ENCODE results near the gene EDN3.

GRCh38 chr20:59299945-59300332, 472 bp upstream of the EDN3 start:
- TF ChIP-seq CTCF (optimal IDR thresholded peaks at IDR 0.05 in 1 of 3, IDR thresholded peaks at IDR 0.05 in 1 of 3, conservative IDR thresholded peaks at IDR 0.05 in 1 of 3; ENCODE audit: extremely low read depth in 1 of 3, insufficient read depth in 2 of 3, low read length in 3 of 3) (no peak), EZH2 (IDR thresholded peaks at IDR 0.05; ENCODE audit: low read length) (no peak)

Data from keratinocyte (primary cell).